Lung (tissue), 12 donors: ENCODE measurements around the gene PRLR. TPM values are rescaled to one million over a fixed set of nuclear protein-coding genes. Genes with fewer than 3 reads are reported as not detected.

ENCODE experiments used
- ATAC-seq: fragments of 200-7000 bp; cut with Tn5 transposase; one replicate; pipeline ENCODE4 v1.9.1; 2020; ENCODE audit warnings: moderate number of reproducible peaks; ENCODE audit not compliant: insufficient read depth, low FRiP score
- DNase-seq, 3 donors: peaks; one replicate each; pipeline ENCODE4 v3.0.0-alpha.2; 2013 to 2017
- H3K27ac ChIP-seq, 2 donors: one replicate each; pipeline ENCODE4 v1.5.1; 2013; ENCODE audit warnings: mild to moderate bottlenecking in 2 of 2, moderate library complexity in 2 of 2, control low read depth in 1 of 2, inconsistent platforms in 1 of 2, low read depth in 1 of 2, low read length in 1 of 2
- H3K27me3 ChIP-seq, 3 donors: one replicate each; pipeline ENCODE4 v1.5.1; 2013; ENCODE audit warnings: low read length in 2 of 3; ENCODE audit not compliant: control insufficient read depth in 3 of 3, insufficient read depth in 3 of 3
- H3K36me3 ChIP-seq, 4 donors: one replicate each; pipeline ENCODE4 v1.5.1; 2013; ENCODE audit warnings: low read length in 4 of 4, mild to moderate bottlenecking in 1 of 4, moderate library complexity in 1 of 4; ENCODE audit not compliant: control insufficient read depth in 4 of 4, insufficient read depth in 4 of 4
- H3K4me1 ChIP-seq, 5 donors: one replicate each; pipeline ENCODE4 v1.5.1; 2013; ENCODE audit warnings: low read length in 5 of 5, mild to moderate bottlenecking in 2 of 5, moderate library complexity in 1 of 5; ENCODE audit not compliant: control insufficient read depth in 5 of 5, insufficient read depth in 5 of 5
- H3K4me3 ChIP-seq: one replicate; pipeline ENCODE4 v1.5.1; 2013; ENCODE audit warnings: mild to moderate bottlenecking, control low read depth, moderate library complexity
- H3K9ac ChIP-seq, 2 donors: one replicate each; pipeline ENCODE4 v1.5.1; 2013; ENCODE audit warnings: low read length in 2 of 2, control low read depth in 1 of 2; ENCODE audit not compliant: insufficient read depth in 1 of 2
- H3K9me3 ChIP-seq, 4 donors: one replicate each; pipeline ENCODE4 v1.5.1; 2013; ENCODE audit warnings: low read length in 3 of 4, mild to moderate bottlenecking in 1 of 4, moderate library complexity in 1 of 4; ENCODE audit not compliant: control insufficient read depth in 4 of 4, insufficient read depth in 3 of 4
- CTCF ChIP-seq: IDR thresholded peaks from 2 replicates; pipeline ENCODE4 v1.5.1; 2012; ENCODE audit warnings: mild to moderate bottlenecking; ENCODE audit errors: control extremely low read depth, extremely low read depth
- WGBS, 2 donors: extraction: QIAGEN DNeasy Blood & Tissue Kit; methylation state at CpG; one replicate each; pipeline ENCODE4 v1.1.7; 2013; 5-methylcytosine and 5-hydroxymethylcytosine counted together
- polyA plus RNA-seq, 2 donors: library from polyadenylated mRNA; stranded (reverse); fragments of 200-250 nt; gene quantifications; one replicate each; pipeline ENCODE4 v1.2.1, GENCODE V29; 2013
- total RNA-seq, 2 donors: library from RNA; depleted of rRNA in 1 of 2; stranded (reverse); fragments of >200 nt in 1 of 2; gene quantifications; one replicate each; pipeline ENCODE4 v1.2.1, GENCODE V29; 2014 to 2021
- donor health status: control.
- donor health status: control.
- donor health status: Bipolar disorder and iron deficiency.
- donor health status: healthy.
- donor health status: DM: yes; HTN: yes; CAD: no.

Gene PRLR
- total and polyA plus RNA-seq, 4 donors: 0.02 to 3.4 (median 0.76) TPM

GRCh38 chr5:35171991-35172390 lies 58.3 kb downstream of the PRLR start:
- H3K27ac ChIP-seq: no peak overlapping the region
- H3K27me3 ChIP-seq: no peaks in the 10 kb centered on the region
- TF ChIP-seq CTCF: no peak
- H3K9me3 ChIP-seq: peaks cover 0 to 3% (median 0%) of the 10 kb centered on the region in 4 donors
- H3K4me1 ChIP-seq: no peaks in the 10 kb centered on the region
- no peak for ATAC-seq
- no peak overlapping the region for H3K9ac ChIP-seq
- H3K4me3 ChIP-seq: no peak overlapping the region
- 86 to 89% methylated on average over 4 of the region's 4 CpGs for WGBS, 2 donors
- H3K36me3 ChIP-seq: no peaks in the 10 kb centered on the region
- DNase-seq: no peak

- TF ChIP-seq CTCF: no peak
- no peaks in the 10 kb centered on the region for H3K4me1 ChIP-seq
- H3K4me3 ChIP-seq: no peak overlapping the region
- H3K27ac ChIP-seq: no peak overlapping the region
- H3K36me3 ChIP-seq: no peaks in the 10 kb centered on the region
- H3K9me3 ChIP-seq: peaks cover 0 to 3% (median 0%) of the 10 kb centered on the region in 4 donors
- H3K9ac ChIP-seq: no peak overlapping the region
- peak in 2 of 3 donors; percentile 36 to 76 for DNase-seq
- ATAC-seq: no peak
- H3K27me3 ChIP-seq: no peaks in the 10 kb centered on the region
Measured at GRCh38 chr5:35171078-35171477, 59.2 kb downstream of the PRLR start.

DNA sequence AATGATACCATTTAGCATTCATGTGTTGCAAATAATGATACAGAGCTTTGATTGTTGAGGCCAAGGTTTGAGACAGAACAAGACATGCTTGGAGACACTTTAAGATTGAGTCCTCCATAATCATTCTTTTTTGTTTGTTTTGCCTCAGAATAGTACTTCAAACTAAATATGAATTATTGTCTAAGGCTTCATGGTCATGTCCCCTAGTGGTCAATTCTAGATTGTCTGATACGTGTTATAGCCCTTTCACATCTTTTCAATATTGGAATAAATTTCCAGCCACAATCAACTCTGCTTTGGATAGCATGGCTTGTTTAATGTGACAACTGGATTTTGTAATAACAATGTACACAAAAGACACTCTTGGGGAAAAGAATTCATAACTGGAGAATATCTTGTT lies 64.2 kb downstream of the PRLR start:
- peaks cover 0 to 3% (median 0%) of the 10 kb centered on the region in 5 donors for H3K4me1 ChIP-seq
- DNase-seq (no peak), ATAC-seq (no peak)
- no peak overlapping the region for H3K9ac ChIP-seq
- WGBS, 2 donors: 92 to 97% methylated on average over 1 of the region's 1 CpG
- H3K9me3 ChIP-seq: no peaks in the 10 kb centered on the region
- no peak overlapping the region for H3K4me3 ChIP-seq
- TF ChIP-seq CTCF: no peak
- H3K36me3 ChIP-seq: no peaks in the 10 kb centered on the region
- no peaks in the 10 kb centered on the region for H3K27me3 ChIP-seq
- H3K27ac ChIP-seq: no peak overlapping the region

- no peak overlapping the region for H3K4me3 ChIP-seq
- H3K4me1 ChIP-seq: peaks cover 0 to 3% (median 0%) of the 10 kb centered on the region in 5 donors
- H3K36me3 ChIP-seq: no peaks in the 10 kb centered on the region
- H3K27me3 ChIP-seq: no peaks in the 10 kb centered on the region
- no peak overlapping the region for H3K27ac ChIP-seq
- TF ChIP-seq CTCF: no peak
- ATAC-seq (no peak), DNase-seq (no peak)
- no peak overlapping the region for H3K9ac ChIP-seq
- 82 to 94% methylated on average over 4 of the region's 4 CpGs for WGBS, 2 donors
- no peaks in the 10 kb centered on the region for H3K9me3 ChIP-seq
Measured at GRCh38 chr5:35164860-35165542, 65.3 kb downstream of the PRLR start.
